ENCODE measurements around the gene TGFBR2. TPM values are rescaled to one million over a fixed set of nuclear protein-coding genes. Genes with fewer than 3 reads are reported as not detected.

Gene TGFBR2
- total RNA-seq, 4 donors from 2014 or later, result 120 to 418 (median 218) TPM

DNA sequence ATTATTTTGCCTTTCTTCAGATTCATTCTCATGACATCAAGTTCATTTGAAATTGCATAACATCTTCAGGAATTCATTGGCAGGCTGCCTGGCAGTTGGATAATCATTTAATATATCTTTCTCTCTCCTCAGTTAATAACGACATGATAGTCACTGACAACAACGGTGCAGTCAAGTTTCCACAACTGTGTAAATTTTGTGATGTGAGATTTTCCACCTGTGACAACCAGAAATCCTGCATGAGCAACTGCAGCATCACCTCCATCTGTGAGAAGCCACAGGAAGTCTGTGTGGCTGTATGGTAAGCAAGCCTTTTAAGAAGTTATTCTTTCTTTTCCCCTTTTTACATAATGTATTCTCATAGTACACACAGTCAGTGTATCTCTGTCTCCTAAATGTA is 38.2 kb downstream of the TGFBR2 start:
- DNase-seq, result peak in 1 of 2 donors; percentile 7
- Histone ChIP-seq H3K4me3 (replicated peaks in 1 of 3) (no peak overlapping the region), H3K4me1 (peaks cover 14 to 23% of the 10 kb centered on the region in 2 donors), H3K36me3 (peaks cover 2 to 13% of the 10 kb centered on the region in 2 donors), H3K27ac (no peak overlapping the region), H3K9me3 (no peaks in the 10 kb centered on the region), H3K27me3 (no peaks in the 10 kb centered on the region)
- 47 to 54% methylated on average over 2 of the region's 2 CpGs for WGBS, 2 donors
- TF ChIP-seq POLR2A (IDR thresholded peaks at IDR 0.05), result no peak
- TF ChIP-seq, protein P1, sequence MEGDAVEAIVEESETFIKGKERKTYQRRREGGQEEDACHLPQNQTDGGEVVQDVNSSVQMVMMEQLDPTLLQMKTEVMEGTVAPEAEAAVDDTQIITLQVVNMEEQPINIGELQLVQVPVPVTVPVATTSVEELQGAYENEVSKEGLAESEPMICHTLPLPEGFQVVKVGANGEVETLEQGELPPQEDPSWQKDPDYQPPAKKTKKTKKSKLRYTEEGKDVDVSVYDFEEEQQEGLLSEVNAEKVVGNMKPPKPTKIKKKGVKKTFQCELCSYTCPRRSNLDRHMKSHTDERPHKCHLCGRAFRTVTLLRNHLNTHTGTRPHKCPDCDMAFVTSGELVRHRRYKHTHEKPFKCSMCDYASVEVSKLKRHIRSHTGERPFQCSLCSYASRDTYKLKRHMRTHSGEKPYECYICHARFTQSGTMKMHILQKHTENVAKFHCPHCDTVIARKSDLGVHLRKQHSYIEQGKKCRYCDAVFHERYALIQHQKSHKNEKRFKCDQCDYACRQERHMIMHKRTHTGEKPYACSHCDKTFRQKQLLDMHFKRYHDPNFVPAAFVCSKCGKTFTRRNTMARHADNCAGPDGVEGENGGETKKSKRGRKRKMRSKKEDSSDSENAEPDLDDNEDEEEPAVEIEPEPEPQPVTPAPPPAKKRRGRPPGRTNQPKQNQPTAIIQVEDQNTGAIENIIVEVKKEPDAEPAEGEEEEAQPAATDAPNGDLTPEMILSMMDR (IDR thresholded peaks at IDR 0.05), result no peak
- intact Hi-C loops (cut with DNase I), result no loop called here

DNA sequence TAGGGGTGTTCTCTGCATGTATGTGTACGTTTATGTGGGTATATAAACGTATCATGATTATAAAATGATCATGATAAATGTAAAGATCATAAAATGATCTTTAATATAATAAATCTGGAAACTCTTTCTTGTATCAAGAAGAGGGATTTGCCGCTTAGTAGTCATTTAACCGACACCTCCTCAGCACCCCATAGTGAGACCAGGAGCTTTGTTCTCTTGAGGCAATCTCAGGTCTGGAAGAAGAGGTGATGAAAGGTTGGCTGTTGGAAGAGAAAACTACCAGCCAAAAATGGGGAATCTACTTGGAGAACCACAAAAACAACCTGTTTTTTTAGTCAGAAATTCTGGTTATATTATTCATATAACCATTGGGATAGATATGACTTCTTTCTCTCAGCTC is 38.7 kb downstream of the TGFBR2 start:
- no peak for DNase-seq
- peaks cover 7 to 17% of the 10 kb centered on the region in 2 donors for H3K36me3 ChIP-seq
- 78 to 92% methylated on average over 4 of the region's 4 CpGs for WGBS, 2 donors

DNA sequence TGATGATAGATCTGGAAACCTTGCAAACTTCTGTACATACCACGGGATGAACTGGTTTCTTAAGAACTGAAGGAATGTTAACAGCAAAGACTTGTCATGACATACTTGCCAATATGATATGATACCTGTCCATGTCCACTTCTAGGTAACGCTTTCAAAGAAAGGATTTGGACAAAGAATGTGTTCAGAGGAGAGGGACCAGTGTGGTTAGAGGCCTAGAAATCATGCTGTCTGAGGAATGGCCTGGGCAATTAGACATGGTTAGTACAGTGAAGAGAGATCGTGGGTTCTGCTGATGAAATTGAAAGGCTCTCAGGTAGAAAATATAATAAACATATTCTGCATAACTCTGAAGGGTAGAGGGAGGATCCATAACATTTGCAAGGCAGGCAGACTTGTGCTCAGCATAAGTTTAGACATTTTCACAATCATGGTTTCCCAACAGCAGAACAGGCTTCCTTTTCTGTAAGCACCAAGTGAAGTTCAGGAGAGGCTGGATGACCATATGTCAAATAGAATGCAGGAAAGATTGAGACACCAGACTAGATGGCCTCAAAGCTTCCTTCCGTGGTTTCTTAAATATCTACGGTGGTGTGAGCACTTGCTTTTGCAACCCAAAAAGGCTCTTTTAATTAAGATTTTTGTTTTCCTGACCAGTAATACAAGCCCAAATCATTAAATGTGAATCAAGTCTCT is 39.9 kb downstream of the TGFBR2 start:
- intact Hi-C loops (cut with DNase I), result no loop called here
- Histone ChIP-seq H3K4me3 (replicated peaks in 1 of 3) (no peak overlapping the region), H3K9me3 (no peaks in the 10 kb centered on the region), H3K4me1 (peaks cover 14 to 23% of the 10 kb centered on the region in 2 donors), H3K27me3 (no peaks in the 10 kb centered on the region), H3K27ac (no peak overlapping the region), H3K36me3 (peaks cover 16 to 25% of the 10 kb centered on the region in 2 donors)
- no peak for DNase-seq
- WGBS, 2 donors, result 82 to 92% methylated on average over 5 of the region's 5 CpGs
- TF ChIP-seq, protein P1 (IDR thresholded peaks at IDR 0.05), result no peak
- TF ChIP-seq POLR2A (IDR thresholded peaks at IDR 0.05), result no peak

More for the DNA sequence above, 38.7 kb downstream of the TGFBR2 start:
- TF ChIP-seq POLR2A (IDR thresholded peaks at IDR 0.05), result no peak
- TF ChIP-seq, protein P1 (IDR thresholded peaks at IDR 0.05), result no peak
- intact Hi-C loops (cut with DNase I), result no loop called here
- Histone ChIP-seq H3K4me3 (replicated peaks in 1 of 3) (no peak overlapping the region), H3K9me3 (no peaks in the 10 kb centered on the region), H3K27me3 (no peaks in the 10 kb centered on the region), H3K27ac (no peak overlapping the region), H3K4me1 (peaks cover 14 to 23% of the 10 kb centered on the region in 2 donors)

DNA sequence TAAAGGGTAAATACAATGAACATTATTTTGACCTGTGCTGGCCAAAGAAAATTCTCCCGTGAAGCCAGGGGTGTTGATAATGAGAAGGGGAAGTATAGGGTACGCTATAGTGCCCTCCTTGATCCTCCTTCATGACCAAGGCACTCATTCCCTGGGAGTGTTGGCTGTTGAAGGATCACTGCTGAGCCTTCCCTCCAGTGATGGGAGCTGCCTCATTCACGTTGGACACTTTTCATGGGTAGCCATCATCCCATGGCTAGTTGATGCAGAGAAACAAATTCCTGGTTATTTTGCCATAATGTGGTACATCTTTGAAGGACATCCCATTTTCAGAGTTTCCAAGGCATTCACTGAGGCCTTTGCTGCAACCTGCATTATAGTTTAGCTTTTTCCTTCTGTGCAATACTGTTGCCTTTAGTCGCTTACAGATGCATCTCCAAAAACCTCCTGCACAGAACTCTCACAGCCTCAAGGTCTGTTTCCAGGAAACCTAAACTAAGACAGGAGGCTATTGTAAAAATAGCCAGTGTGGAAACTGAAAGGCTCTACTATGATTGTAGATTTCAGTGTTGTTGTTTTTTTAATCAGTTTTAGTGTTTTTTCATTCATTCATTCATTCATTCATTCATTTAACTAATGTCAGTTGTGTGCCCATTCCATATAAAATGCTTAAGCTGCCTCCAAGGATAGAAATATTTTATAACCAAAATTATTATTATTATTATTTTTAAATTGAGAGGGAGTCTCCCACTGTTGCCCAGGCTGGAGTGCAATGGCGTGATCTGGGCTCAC is 40.8 kb downstream of the TGFBR2 start:
- no peak for TF ChIP-seq POLR2A (IDR thresholded peaks at IDR 0.05)
- TF ChIP-seq, protein P1 (IDR thresholded peaks at IDR 0.05), result no peak
- peaks cover 14 to 18% of the 10 kb centered on the region in 2 donors for H3K4me1 ChIP-seq

More for the DNA sequence above, 40.8 kb downstream of the TGFBR2 start:
- no peaks in the 10 kb centered on the region for H3K27me3 ChIP-seq
- no peak overlapping the region for H3K4me3 ChIP-seq (replicated peaks in 1 of 3)
- 80 to 92% methylated on average over 5 of the region's 5 CpGs for WGBS, 2 donors
- no peak for DNase-seq
- H3K36me3 ChIP-seq, result peaks cover 24 to 25% of the 10 kb centered on the region in 2 donors
- no peaks in the 10 kb centered on the region for H3K9me3 ChIP-seq
- no peak overlapping the region for H3K27ac ChIP-seq
- intact Hi-C loops (cut with DNase I), result no loop called here
